T-helper 17 cell (primary cell): ENCODE measurements around the gene TUBB. TPM values are rescaled to one million over a fixed set of nuclear protein-coding genes. Genes with fewer than 3 reads are reported as not detected.

Experiments used
- ATAC-seq: fragments of 150-1000 bp; cut with Tn5 transposase; 2 replicates; pipeline ENCODE4 v1.10.0; 2021; ENCODE audit warnings: mild to moderate bottlenecking, moderate library complexity
- DNase-seq, 3 donors: peaks; one replicate each; pipeline versions ENCODE4 v3.0.0 to v3.0.0-alpha.2; 2020 to 2021
- H3K9me3 ChIP-seq: one replicate; pipeline ENCODE4 v1.7.0; 2013; ENCODE audit warnings: low read length, mild to moderate bottlenecking; ENCODE audit not compliant: control insufficient read depth, poor library complexity, severe bottlenecking
- H3K27ac Mint-ChIP-seq: one replicate; pipeline ENCODE4 v1.8.0; 2022; ENCODE audit warnings: mild to moderate bottlenecking, moderate library complexity, mixed read lengths
- H3K27me3 Mint-ChIP-seq: one replicate; pipeline ENCODE4 v1.8.0; 2022; ENCODE audit warnings: mixed read lengths
- H3K36me3 Mint-ChIP-seq: one replicate; pipeline ENCODE4 v1.8.0; 2022; ENCODE audit warnings: low read depth, mixed read lengths
- H3K4me1 Mint-ChIP-seq: one replicate; pipeline ENCODE4 v1.8.0; 2022; ENCODE audit warnings: mild to moderate bottlenecking, mixed read lengths
- H3K4me3 Mint-ChIP-seq: one replicate; pipeline ENCODE4 v1.8.0; 2022; ENCODE audit warnings: mild to moderate bottlenecking, moderate library complexity, mixed read lengths
- total RNA-seq, 4 donors: library from RNA in 2 of 4; stranded (reverse) in 2 of 4; gene quantifications; one replicate each; pipeline ENCODE4 v1.2.3 and lab custom pipeline; 2022 to 2026

TUBB gene
- total RNA-seq (100 to 1,000 TPM; 104 to 108 TPM), total RNA-seq (lab: John Stamatoyannopoulos, UW) (197 to 299 reads per million in 2 donors)

DNA sequence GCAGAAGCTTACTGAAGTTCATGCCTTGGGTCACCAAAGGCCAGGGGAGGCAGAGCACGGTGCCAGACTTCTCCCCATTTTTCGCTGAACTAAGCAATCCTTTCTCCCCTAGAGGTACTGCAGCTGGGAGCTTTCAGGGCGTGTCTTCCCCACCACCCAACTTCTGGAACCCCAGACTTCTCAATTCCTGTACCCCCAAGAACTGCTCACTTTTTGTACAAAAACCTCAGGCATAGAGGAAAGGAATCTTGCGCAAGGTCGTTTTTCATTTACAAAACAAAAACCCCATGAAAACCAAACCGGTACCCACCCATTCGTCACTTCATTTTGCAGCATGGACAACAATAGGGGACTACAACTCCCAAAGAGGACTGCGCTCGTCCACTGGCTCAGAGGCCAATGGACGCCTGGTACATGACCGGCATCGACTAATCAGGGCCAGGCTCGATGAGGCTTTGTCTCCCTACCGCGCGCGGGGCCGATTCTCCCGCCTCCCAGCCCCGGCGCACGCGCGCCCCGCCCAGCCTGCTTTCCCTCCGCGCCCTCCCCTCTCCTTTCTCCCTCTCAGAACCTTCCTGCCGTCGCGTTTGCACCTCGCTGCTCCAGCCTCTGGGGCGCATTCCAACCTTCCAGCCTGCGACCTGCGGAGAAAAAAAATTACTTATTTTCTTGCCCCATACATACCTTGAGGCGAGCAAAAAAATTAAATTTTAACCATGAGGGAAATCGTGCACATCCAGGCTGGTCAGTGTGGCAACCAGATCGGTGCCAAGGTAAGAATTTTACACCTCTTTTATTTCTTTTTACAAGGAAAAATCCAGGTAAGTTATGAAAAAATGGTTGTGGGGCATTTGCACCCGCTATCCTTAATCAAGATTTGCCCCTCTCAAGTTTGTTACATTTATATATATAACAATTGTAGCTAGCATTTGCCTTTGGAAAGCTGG, at the start of gene TUBB:
TSS of gene TUBB (plus strand) at position 562 of the 947 bp plus-strand sequence. CDS start at position 717, 155 bp downstream.
- no peaks in the 10 kb centered on the region for H3K9me3 ChIP-seq
- Mint-ChIP-seq H3K4me1 (peaks cover 56% of the 10 kb centered on the region), H3K36me3 (peaks cover 8% of the 10 kb centered on the region), H3K27me3 (no peaks in the 10 kb centered on the region), H3K4me3 (peak within 1 kb of the TSS; percentile 96), H3K27ac (peak within 1 kb of the TSS; percentile 94)
- peak; percentile 67 for ATAC-seq
- DNase-seq, result peak; percentile 87 to 93 (median 92)

DNA sequence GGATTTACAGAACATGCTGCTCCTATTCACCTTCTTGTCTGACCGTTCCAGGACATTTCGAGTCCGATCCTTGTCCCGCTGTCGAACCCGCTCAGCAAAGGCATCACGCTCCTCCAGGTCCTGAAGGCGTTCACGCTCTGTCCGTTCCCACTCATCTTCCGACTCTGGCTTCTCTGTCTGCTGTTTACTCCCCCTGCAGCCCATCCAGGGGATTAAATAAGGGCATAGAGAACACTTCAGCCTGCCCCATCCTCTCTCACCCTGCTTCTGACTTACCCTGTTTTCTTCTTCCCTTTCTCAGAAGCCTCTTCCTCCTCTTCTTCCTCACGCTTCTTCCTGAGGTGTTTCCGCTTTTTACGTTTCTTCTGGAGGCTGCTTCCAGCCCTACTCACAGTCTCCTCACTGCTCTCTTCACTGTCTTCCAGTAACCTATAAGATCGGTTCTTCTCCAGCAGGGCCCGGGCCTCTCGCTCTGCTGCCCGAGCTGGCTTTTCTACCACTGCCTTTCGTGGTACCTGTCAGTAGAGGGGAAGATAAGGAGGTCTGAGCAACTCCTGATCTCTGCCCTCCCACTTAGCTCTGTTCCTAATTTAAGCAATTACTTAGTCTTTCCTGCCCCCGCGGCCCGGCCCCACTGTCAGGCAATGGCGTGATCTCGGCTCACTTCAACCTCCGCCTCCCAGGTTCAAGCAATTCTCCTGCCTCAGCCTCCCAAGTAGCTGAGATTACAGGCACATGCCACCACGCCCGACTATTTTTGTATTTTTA, 49.2 kb upstream of the TUBB start:
- H3K4me3 Mint-ChIP-seq, result peak overlapping the region; percentile 79
- DNase-seq, result no peak
- no peaks in the 10 kb centered on the region for H3K9me3 ChIP-seq
- peaks cover 26% of the 10 kb centered on the region for H3K4me1 Mint-ChIP-seq
- ATAC-seq, result no peak
- no peak overlapping the region for H3K27ac Mint-ChIP-seq
- H3K36me3 Mint-ChIP-seq, result peaks cover 7% of the 10 kb centered on the region
- H3K27me3 Mint-ChIP-seq, result no peaks in the 10 kb centered on the region

DNA sequence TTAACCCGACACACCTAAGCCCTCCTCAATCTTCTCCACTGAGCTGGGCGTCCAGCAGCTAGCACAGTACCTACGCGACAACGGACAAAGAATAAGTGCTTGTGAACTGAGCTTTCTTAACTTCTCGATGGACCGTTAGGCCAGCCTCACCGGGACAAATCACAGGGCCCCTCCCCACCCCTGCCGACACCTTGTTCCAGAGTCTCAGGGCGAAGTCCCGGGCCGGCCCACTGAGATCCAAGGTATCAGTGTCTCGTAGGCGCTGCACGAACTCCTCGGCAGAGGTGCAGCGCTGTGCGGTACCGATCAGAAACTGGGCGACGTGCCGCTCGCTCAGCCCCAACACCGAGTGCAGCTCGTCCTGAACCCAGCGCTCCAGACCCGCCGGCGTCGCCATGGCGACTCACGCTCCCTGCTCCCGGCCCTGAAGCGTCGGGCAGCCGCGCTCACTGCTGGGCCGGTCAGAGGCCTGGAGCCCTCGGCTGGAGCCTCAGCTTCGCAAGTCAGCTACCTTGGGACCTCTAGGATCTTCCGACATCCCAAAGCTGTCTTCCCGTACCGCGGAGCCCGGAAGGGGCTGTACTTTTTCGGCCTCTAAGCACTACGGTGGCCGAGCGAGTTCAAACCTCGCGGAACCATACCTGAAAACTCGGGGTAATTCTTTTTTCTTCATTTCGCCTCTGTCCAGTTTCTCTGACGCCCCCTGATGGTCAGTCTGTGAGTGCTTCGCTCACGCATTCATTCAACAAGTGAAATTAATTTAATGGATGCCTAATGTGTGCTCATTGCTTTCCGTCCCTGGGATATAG, 47.5 kb upstream of the TUBB start, which contains the start of gene DHX16:
TSS of gene DHX16 (minus strand) at position 562 of the 809 bp plus-strand sequence. CDS start at position 397, 165 bp downstream.
- no peaks in the 10 kb centered on the region for H3K9me3 ChIP-seq
- peaks cover 32% of the 10 kb centered on the region for H3K4me1 Mint-ChIP-seq
- DNase-seq (peak; percentile 73 to 81 (median 79)), ATAC-seq (peak; percentile 84)
- peak within 1 kb of the TSS; percentile 95 for H3K27ac Mint-ChIP-seq
- peak within 1 kb of the TSS; percentile 94 for H3K4me3 Mint-ChIP-seq
- H3K36me3 Mint-ChIP-seq, result peaks cover 14% of the 10 kb centered on the region
- H3K27me3 Mint-ChIP-seq, result no peaks in the 10 kb centered on the region

DNA sequence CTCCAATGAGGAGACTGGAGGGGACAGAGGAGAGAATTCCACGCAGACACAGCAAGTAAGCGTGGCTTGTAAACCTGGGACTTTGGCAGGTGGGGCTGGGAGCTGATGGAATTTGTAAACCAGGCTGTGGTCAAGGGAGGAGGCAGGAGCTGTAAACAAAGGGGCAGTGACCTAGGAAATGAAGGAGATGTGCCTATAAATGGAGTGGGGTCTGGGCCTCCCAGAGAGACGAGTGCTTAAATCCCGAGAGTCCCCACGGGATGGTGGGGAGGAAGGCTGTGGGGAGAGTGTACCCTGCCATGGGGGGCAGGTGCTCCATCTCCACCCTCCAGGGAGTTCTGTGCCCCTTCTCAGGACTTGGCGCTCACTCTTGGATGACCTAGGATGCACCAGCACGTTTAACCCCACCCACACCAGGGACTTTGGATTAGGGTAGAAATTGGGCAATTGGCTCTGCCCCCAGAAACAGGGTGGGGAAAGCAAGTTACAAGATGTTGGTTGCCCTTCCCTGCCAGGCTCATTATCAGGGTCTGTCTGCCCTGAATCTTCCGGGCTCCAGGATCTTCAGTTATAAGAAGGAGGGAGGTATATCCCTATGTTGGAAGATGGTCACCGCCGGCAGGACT, 43.4 kb upstream of the TUBB start:
- Mint-ChIP-seq H3K36me3 (peaks cover 13% of the 10 kb centered on the region), H3K27me3 (no peaks in the 10 kb centered on the region), H3K4me3 (no peak overlapping the region), H3K27ac (peak overlapping the region; percentile 82), H3K4me1 (peaks cover 35% of the 10 kb centered on the region)
- no peaks in the 10 kb centered on the region for H3K9me3 ChIP-seq
- ATAC-seq (no peak), DNase-seq (no peak)

DNA sequence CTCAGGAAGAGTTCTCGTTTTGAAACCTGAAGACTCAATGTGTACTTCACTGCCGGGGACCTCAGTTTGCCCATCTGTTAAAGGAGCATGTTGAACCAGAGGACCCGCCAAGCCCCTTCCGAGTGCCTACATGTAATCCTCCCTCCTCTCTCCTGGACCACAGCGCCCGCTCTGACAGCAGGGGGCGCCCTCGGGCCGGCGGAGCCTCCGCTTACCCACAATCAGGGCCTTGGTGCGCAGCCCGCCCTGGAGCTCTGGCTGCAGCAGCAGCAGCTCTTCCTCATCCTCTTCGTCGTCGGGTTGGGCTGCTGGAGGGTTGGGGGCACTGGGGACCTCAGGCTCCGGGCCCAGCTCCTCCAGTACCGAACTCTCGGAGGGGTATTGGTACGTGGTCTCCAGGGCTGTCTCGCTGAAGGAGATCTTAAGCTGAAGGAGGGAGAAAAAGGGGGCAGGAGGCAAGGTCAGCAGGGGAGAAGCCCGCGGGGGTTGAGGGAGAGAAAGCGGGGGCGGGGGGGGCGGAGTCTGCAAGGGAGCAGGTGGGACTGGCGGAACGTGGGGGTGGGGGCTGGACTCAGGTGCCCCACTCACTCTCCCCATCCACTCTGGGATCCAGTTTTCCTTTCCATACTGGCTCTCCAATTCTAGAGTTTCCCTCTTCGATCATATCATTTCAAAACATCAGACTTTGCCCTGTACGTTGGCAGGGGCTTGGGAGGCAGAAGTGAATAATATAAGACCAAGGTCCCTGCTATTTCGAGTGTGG, 41.0 kb upstream of the TUBB start:
- Mint-ChIP-seq H3K27me3 (no peaks in the 10 kb centered on the region), H3K4me1 (peaks cover 41% of the 10 kb centered on the region), H3K36me3 (peaks cover 24% of the 10 kb centered on the region), H3K4me3 (peak overlapping the region; percentile 100), H3K27ac (peak overlapping the region; percentile 97)
- no peaks in the 10 kb centered on the region for H3K9me3 ChIP-seq
- DNase-seq, result peak; percentile 85 to 97 (median 90)
- ATAC-seq, result peak; percentile 46

DNA sequence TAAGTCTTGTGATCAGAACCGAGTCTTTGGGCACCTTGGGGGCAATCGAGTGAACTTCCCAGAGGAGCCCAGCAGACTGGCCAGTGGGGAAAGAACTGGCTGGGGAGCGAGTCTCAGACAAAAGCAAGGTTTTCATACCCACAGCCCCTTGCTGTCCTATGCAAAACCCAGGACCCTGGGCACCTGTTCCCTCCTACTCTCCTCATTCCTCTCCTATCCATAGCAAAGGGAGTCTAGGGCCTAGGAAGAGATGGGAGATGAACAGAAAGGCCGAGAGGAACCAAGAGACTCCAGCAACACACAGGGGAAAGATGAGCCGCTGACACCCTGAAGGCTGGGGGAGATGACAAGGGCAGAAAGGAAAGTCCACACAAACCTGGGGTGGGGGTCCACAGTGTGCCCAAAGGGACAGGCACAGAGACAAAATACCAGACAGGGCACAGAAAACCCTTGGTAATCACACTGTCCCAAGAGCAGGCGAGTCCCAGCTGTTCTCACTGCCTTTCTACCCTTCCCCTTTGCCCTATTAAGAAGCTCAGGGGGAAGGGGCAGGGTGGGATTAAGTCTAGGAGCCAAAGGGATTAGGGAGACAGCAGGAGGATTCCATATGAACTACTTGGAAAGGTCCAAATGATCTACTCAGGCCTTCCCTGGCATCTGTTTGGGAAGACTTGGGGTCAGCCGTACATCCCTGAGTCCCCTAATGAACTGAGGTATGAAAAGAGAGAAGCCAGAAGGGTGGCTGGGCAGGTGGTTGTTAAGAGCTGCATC, 40.2 kb upstream of the TUBB start:
- no peaks in the 10 kb centered on the region for H3K9me3 ChIP-seq
- Mint-ChIP-seq H3K27ac (peak overlapping the region; percentile 97), H3K4me3 (peak overlapping the region; percentile 100), H3K36me3 (peaks cover 29% of the 10 kb centered on the region), H3K4me1 (peaks cover 44% of the 10 kb centered on the region), H3K27me3 (no peaks in the 10 kb centered on the region)
- ATAC-seq (no peak), DNase-seq (no peak)

DNA sequence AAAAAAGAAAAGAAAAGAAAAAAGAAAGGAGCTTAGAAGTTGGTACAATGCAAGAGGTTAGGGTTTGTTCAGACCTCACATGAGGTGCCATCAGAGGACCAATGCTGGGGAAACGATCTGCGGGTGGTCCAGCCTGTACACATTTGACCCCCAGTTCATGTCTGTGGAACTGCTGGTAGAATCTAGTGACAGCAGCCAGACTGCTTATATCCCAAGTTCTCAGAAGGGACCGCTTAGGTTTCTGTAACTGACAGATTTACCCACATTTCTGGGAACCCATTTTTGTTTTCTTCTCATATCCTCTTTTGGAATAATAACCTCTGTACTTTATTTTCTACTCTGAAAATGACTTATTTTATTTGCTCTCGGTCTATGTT, 38.4 kb upstream of the TUBB start:
- Mint-ChIP-seq H3K27ac (peak overlapping the region; percentile 97), H3K27me3 (no peaks in the 10 kb centered on the region), H3K4me3 (peak overlapping the region; percentile 100), H3K4me1 (peaks cover 45% of the 10 kb centered on the region), H3K36me3 (peaks cover 37% of the 10 kb centered on the region)
- no peak for DNase-seq
- H3K9me3 ChIP-seq, result no peaks in the 10 kb centered on the region
- no peak for ATAC-seq

DNA sequence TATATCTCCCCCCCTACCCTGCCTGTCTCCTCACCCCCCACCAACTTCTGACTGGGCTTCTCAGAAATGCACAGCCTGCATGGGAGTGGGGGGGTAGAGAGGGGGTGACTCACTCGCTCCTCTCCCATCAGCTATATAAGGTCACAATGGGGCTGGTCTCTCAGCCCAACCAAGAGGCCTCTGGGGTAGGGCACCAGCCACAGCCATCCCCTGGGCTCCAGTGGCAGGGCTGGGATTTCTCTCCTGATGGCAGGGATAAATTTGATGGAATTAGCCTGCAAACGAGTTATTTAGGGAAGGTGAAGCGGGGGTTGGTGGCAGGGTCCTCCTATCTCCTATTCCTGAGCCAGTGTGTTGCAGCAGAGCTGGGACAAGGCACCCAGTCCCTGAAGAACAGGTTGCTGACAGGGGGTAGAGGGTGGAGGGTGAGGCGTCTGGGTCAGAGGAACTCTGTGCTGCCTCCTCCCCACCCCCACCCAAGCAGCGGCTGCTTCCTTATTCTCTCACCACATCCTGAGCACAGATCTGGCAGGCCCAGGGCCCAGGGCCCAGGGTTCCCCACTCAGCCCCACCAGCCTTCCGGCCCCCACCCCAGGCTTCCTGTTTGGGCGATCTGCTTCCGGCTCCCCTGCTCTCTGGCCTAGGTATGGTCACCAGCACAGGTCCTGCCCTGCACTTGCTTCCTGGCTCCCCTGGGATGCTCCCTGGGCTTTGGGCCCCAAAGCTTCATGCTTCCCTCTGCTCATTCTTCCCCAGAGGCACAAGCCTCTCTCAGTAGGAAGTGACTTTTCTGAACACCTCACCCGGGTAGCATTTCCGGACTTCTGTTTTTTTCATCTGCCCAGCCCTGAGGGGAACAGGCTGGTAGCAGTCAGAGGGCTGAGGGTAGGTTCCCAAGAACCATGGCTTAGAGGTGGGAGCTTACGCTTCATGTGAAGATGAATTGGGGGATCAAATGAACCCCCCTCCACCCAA, 37.7 kb upstream of the TUBB start:
- Mint-ChIP-seq H3K4me1 (peaks cover 45% of the 10 kb centered on the region), H3K27ac (peak overlapping the region; percentile 97), H3K36me3 (peaks cover 37% of the 10 kb centered on the region), H3K27me3 (no peaks in the 10 kb centered on the region), H3K4me3 (peak overlapping the region; percentile 100)
- DNase-seq (peak; percentile 73 to 82 (median 77)), ATAC-seq (peak; percentile 77)
- no peaks in the 10 kb centered on the region for H3K9me3 ChIP-seq

DNA sequence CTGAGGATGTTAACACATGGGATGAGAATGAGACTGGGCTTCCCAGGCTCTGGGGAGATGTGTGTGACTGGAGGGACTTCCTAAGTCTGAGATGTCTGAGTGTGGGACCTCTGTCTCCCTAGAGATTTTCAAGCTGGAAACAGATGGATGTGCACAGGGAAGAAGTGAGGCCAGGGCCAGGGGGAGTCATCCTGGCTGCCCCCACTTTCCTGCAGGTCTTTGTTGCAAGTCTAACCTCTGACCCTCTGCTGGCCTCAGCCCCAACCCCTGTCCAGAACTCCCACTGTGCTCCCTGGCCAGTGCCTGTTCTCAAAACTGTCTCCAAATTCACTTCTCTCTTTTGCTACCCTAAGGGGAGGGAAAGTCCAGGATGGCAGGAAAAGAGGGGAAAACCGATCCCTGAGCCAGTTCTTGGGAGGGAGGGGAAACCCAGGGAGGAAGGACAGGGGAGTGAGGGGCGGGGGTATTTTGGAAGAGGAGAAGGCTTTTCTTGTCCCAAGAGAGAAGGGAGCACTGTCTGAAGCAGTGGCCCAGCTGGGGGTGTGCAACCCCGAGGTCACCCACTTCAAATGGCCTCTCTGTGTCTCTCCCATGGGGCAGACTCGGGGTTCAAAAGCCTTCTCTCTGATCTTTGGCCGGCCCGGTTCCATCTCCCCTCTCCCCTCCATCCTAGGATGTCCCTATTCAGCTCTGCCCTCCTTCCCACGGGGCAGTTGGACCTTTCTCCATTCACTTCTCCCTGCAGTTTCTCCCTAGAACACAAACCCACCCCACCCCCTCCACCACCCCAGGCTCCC, 36.8 kb upstream of the TUBB start:
- DNase-seq (no peak), ATAC-seq (no peak)
- Mint-ChIP-seq H3K36me3 (peaks cover 37% of the 10 kb centered on the region), H3K27ac (peak overlapping the region; percentile 97), H3K4me3 (peak overlapping the region; percentile 100), H3K27me3 (no peaks in the 10 kb centered on the region), H3K4me1 (peaks cover 53% of the 10 kb centered on the region)
- no peaks in the 10 kb centered on the region for H3K9me3 ChIP-seq

DNA sequence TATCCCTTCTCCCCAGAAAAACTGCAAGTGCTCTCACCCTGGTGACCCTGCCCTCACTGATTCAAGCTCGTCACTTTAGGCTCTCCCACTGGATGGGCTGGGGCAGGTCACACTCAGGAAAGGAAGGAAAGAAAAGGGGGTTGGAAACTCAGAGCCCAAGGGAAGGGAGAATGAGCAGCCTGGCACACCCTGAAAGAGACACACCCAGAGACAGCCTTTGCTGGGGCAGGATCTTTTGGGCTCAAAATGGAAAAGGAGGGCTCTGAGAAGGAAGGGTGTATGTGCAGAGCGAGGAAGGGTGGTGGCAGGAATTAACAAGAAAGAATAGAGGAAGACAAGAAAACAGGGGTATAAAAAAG, 36.2 kb upstream of the TUBB start:
- no peaks in the 10 kb centered on the region for H3K27me3 Mint-ChIP-seq
- H3K36me3 Mint-ChIP-seq, result peaks cover 36% of the 10 kb centered on the region
- peaks cover 55% of the 10 kb centered on the region for H3K4me1 Mint-ChIP-seq

More for the DNA sequence above, 36.2 kb upstream of the TUBB start:
- Mint-ChIP-seq H3K4me3 (peak overlapping the region; percentile 100), H3K27ac (peak overlapping the region; percentile 97)
- DNase-seq, result no peak
- no peak for ATAC-seq
- H3K9me3 ChIP-seq, result no peaks in the 10 kb centered on the region
